Choroid plexus epithelial cell (primary cell): ENCODE results near the gene SIT1.
A peak's percentile ranks its signal among the peaks of the same experiment; 100 is the strongest.

Experiments used
- DNase-seq: peaks from one replicate; pipeline ENCODE4 v3.0.0-alpha.2; 2010; ENCODE audit warnings: low read depth
- H3K4me3 ChIP-seq: 2 replicates; pipeline ENCODE4 v1.5.1; 2011; ENCODE audit warnings: low read depth, mild to moderate bottlenecking, control low read depth, low read length, moderate library complexity
- TF ChIP-seq, protein P1 (sequence below): conservative IDR thresholded peaks from 2 replicates; pipeline ENCODE4 v1.5.1; 2011; ENCODE audit warnings: low read depth, mild to moderate bottlenecking, control low read depth, inconsistent platforms, low read length, moderate library complexity

Gene SIT1

DNA sequence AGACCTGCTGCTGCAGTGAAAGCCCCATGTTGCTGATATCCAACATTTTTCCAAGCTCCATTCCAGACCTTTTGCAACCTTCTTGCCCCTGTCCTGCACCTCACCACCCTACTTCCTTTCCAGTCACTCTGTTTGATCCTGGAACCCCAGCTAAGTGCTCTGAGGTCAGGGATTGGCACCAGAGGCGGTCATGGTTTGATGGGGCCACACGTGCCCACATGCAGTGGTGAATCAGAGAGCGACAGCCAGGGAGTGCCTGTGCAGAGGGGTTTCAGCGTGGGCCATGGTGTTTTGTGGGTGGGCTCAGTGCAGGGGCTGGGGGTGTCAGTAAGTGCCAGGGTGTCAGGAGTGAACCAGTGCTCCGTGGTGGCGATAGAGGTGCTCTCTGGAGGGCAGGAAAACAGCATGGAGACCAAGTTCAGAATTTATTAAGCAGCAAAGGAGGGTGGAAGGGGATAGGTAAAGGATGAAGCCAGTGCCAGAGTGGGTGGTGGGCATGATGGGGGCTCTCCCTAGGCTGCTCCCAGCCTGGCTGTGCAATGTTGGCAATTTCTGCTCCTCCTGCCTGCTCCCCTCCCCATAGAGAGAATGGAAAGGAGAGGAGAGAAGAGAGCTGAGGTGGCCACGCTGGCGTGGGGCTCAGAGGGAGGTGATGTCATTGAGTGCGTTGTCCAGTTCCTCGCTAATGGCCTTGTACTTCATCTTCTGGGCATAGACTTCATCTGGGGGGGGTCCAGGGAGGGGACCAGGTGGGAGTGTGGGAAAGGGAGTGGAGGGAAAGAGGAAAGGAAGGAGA lies 32.0 kb upstream of the SIT1 start:
- TF ChIP-seq, protein P1, sequence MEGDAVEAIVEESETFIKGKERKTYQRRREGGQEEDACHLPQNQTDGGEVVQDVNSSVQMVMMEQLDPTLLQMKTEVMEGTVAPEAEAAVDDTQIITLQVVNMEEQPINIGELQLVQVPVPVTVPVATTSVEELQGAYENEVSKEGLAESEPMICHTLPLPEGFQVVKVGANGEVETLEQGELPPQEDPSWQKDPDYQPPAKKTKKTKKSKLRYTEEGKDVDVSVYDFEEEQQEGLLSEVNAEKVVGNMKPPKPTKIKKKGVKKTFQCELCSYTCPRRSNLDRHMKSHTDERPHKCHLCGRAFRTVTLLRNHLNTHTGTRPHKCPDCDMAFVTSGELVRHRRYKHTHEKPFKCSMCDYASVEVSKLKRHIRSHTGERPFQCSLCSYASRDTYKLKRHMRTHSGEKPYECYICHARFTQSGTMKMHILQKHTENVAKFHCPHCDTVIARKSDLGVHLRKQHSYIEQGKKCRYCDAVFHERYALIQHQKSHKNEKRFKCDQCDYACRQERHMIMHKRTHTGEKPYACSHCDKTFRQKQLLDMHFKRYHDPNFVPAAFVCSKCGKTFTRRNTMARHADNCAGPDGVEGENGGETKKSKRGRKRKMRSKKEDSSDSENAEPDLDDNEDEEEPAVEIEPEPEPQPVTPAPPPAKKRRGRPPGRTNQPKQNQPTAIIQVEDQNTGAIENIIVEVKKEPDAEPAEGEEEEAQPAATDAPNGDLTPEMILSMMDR: no peak
- no peak overlapping the region for H3K4me3 ChIP-seq
- DNase-seq: no peak

DNA sequence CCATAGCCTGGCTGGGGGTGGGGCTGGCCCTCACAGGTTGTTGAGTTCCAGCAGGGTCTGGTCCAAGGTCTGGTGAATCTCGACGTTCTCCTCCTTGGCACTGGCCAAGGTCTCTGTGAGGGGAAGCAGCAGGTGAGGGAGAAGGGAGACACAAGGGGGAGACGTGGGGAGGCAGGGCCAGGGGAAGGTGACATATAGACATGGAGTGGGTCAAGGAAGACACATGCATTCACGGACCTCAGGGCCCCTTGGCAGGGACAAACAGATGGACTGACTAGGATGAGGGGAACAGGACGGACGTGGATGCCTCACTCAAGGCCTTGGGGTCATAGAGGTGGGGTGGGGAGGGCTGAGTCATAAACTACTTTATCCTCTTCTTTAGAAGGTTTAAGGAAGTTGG lies 31.3 kb upstream of the SIT1 start:
- no peak overlapping the region for H3K4me3 ChIP-seq
- TF ChIP-seq, protein P1: no peak
- DNase-seq: no peak

DNA sequence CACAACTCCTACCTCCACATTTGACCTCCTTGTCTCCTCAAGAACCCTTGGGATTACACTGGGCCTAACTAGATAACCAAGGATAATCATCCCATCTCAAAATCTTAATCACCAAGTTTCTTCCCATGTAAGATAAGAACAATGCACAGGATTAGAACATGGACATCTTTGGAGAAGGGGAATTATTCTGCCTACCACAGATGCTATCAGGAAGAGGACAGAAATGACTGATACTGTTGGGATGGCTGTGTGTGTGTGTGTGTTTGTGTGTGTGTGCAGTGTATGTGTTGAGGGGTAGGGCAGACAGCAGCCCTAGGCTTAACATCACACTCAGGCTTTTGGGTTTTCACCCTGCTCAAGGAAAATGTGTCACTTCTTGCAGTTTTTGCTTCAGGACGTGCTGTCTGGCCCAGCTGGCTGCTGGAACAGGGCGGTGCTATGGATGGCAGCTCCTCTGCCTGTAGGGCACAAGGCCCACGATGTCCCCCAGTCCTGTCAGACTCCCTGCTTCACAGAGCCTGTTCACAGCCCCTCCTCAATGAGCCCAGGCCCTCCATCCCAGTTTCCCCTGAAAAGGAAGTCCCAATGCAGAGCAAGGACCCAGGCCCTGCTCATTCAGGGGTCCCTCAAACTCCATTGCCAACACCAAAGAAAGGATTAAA lies 30.7 kb upstream of the SIT1 start:
- no peak overlapping the region for H3K4me3 ChIP-seq
- no peak for DNase-seq
- TF ChIP-seq, protein P1: no peak

DNA sequence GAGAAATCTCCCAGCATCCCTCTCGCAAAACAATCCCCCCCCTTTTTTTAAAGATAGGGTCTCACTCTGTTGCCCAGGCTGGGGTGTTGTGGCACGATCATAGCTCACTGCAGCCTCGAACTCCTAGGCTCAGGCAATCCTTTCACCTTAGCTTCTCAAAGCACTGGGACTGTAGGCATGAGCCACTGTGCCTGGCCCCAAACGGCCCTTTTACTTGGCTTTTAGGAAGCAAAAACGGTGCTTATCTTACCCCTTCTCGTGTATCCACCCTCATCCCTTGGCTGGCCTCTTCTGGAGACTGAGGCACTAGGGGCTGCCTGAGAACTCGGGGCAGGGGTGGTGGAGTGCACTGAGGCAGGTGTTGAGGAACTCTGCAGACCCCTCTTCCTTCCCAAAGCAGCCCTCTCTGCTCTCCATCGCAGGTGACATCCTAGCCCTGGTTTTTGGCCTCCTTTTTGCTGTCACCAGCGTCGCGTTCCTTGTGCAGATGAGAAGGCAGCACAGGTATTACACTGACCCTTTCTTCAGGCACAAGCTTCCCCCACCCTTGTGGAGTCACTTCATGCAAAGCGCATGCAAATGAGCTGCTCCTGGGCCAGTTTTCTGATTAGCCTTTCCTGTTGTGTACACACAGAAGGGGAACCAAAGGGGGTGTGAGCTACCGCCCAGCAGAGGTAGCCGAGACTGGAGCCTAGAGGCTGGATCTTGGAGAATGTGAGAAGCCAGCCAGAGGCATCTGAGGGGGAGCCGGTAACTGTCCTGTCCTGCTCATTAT lies 29.8 kb upstream of the SIT1 start:
- no peak overlapping the region for H3K4me3 ChIP-seq
- TF ChIP-seq, protein P1: no peak
- DNase-seq: peak; percentile 43

DNA sequence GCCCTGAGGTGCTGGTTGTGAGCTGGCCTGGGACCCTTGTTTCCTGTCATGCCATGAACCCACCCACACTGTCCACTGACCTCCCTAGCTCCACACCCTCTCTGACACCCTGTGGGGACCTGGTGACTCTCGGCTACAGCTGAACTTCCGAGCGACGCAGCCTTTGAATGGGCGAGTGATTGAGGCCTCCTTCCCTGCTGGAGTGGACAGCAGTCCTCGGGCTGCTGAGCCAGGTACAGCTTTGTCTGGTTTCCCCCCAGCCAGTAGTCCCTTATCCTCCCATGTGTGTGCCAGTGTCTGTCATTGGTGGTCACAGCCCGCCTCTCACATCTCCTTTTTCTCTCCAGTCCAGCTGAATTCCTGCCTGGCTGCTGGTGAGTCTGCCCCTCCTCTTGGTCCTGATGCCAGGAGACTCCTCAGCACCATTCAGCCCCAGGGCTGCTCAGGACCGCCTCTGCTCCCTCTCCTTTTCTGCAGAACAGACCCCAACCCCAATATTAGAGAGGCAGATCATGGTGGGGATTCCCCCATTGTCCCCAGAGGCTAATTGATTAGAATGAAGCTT lies 29.1 kb upstream of the SIT1 start:
- TF ChIP-seq, protein P1: no peak
- no peak for DNase-seq
- no peak overlapping the region for H3K4me3 ChIP-seq

DNA sequence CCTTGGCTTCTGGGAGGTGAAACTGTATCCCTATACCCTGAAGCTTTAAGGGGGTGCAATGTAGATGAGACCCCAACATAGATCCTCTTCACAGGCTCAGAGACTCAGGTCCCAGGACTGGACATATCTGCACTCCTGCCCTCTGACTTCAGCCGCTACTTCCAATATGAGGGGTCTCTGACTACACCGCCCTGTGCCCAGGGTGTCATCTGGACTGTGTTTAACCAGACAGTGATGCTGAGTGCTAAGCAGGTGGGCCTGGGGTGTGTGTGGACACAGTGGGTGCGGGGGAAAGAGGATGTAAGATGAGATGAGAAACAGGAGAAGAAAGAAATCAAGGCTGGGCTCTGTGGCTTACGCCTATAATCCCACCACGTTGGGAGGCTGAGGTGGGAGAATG lies 28.4 kb upstream of the SIT1 start:
- DNase-seq: no peak
- TF ChIP-seq, protein P1: no peak
- no peak overlapping the region for H3K4me3 ChIP-seq
